H7 (cell line): Measurements from ENCODE around the gene COL9A2. TPM values are rescaled to one million over a fixed set of nuclear protein-coding genes. Genes with fewer than 3 reads are reported as not detected.
"Not testable (repeated sequence)": the region's sequence is repeated elsewhere in the genome, so short reads cannot be mapped to it uniquely, and the experiment has no call there.

Source experiments
- DNase-seq: peaks from one replicate; pipeline ENCODE4 v3.0.0; 2012
- H3K27me3 ChIP-seq: 2 replicates; pipeline ENCODE4 v1.6.0; 2011; ENCODE audit warnings: mild to moderate bottlenecking, low read length; ENCODE audit not compliant: control insufficient read depth, insufficient read depth
- H3K36me3 ChIP-seq: replicated peaks from 2 replicates; pipeline ENCODE4 v1.5.1; 2011; ENCODE audit warnings: low read length; ENCODE audit not compliant: control insufficient read depth, insufficient read depth
- H3K4me3 ChIP-seq: 2 replicates; pipeline ENCODE4 v1.5.1; 2011; ENCODE audit warnings: low read depth, mild to moderate bottlenecking, control low read depth, low read length, moderate library complexity; ENCODE audit not compliant: insufficient read depth
- total RNA-seq: library from RNA; depleted of rRNA; stranded (reverse); fragments of >200 nt; shearing (Covaris generic); gene quantifications from 2 replicates; pipeline ENCODE4 v1.2.3, GENCODE V29; 2014; rRNA removed

The COL9A2 gene
- total RNA-seq, result 17.6 and 23.8 TPM in 2 replicates

DNA sequence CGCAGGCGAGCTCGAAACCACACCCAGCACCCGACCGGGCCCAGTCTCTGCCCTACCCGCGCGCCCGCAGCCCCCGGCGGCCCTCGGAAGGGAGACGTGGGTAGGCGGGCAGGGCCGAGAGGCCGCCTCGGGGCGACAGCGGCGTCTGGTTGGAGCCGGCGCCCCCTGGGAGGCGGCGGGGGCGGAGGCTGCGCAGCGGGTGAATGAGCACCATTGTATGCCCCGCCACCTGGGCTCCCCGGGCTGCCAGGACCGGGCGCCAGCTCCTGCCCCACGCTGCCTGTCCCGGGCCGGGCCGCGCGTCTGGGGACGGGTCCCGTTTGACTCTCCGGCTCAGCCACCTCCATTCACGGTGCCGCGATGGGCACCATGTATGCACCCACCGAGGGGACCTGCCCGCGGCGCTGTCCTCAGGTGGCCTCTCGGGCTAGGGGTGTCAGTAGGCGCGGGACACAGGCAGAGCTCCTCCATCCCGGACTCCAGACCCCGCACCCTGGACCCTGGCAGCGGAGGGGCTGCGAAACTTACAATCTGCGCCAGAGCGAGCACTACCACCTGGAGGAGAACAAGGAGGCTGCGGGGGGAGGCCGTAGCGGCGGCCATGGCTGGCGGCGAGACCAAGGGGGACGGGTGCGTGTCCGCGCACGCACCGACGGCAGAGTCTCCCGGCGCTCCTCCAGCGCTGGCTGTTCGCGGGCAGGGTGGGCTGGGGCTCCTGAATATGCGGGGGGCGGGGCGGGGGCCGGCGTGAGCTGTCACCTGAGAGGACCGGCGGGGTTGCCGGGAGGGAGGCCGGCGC is at the start of gene COL9A2:
Gene COL9A2 (minus strand): TSS at position 692 of the 799 bp plus-strand sequence. CDS start 89 bp downstream, at position 603.
- DNase-seq, result peak; percentile 90
- no peaks in the 10 kb centered on the region for H3K36me3 ChIP-seq
- peak within 1 kb of the TSS; percentile 58 for H3K4me3 ChIP-seq
- peaks cover 53% of the 10 kb centered on the region for H3K27me3 ChIP-seq

DNA sequence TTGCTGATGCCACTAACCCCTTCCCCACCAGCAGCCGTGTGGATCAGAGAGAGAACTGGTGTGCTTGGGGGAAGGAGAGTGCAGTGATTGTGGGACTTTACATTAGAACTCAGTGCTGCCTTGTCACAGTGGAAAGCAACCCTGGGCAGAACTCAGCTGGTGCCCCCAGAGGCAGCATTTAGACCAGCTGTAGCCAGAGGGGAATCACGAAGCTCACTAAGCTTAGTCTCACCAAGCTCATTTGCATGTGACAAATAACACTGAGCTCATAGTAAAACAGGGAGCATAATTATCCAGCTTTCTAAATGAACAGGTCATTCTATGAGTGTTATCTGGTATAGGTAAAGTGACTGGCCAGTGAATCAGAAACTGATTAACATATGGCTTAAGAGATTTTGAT is 46.6 kb upstream of the COL9A2 start:
- no peak for DNase-seq
- H3K27me3 ChIP-seq, result no peaks in the 10 kb centered on the region; the same call in 1 of the 2 replicates
- H3K4me3 ChIP-seq, result no peak overlapping the region

DNA sequence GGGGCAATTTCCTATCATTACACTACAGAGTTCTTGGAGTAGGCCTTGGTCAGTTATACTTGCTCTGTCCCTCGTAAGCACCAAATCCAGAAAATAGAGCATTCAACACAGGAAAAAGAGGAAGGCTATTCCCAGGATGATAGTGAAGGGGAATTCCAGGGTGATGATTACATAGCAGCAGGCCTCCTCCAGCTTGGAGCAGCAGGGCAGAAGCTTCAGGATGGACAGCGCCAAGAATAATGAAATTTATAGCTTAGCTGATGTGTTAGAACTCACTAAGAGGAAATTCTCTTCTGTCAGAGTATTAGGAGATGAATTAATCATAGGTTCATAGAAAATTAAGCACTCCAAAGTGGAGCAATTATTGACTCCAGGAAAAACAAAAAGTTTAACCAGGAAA is 45.6 kb upstream of the COL9A2 start:
- H3K36me3 ChIP-seq, result no peaks in the 10 kb centered on the region
- DNase-seq, result peak; percentile 17
- no peak overlapping the region for H3K4me3 ChIP-seq
- no peaks in the 10 kb centered on the region; the same call in 1 of the 2 replicates for H3K27me3 ChIP-seq

More for the DNA sequence above, 46.6 kb upstream of the COL9A2 start:
- no peaks in the 10 kb centered on the region for H3K36me3 ChIP-seq

DNA sequence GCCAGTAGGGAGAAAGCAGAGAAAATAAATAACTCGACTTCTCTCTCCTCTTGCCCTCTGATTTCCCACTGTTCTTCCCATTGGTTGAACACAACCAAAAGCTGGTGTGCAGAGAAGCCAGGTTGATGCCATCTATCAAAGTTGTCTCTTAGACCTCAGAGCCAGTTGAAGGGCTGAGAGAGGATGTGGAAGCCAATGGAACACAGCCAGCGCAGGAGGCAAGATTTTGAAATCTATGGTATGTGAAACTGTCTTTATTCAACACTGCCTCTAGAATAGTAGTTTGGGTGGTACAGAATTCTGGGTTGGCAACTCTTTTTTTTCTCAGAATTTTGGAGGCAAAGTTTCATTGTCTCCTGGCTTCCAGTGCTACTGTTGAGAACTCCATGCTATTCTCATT is 45.1 kb upstream of the COL9A2 start:
- no peaks in the 10 kb centered on the region for H3K36me3 ChIP-seq
- no peak for DNase-seq
- H3K27me3 ChIP-seq, result no peaks in the 10 kb centered on the region; the same call in 1 of the 2 replicates
- H3K4me3 ChIP-seq, result no peak overlapping the region

- no peak for DNase-seq
- H3K4me3 ChIP-seq, result no peak overlapping the region
- H3K27me3 ChIP-seq, result no peaks in the 10 kb centered on the region; the same call in 1 of the 2 replicates
- H3K36me3 ChIP-seq, result no peaks in the 10 kb centered on the region
Observed at GRCh38 chr1:40361637-40362036, 44.6 kb upstream of the COL9A2 start.

DNA sequence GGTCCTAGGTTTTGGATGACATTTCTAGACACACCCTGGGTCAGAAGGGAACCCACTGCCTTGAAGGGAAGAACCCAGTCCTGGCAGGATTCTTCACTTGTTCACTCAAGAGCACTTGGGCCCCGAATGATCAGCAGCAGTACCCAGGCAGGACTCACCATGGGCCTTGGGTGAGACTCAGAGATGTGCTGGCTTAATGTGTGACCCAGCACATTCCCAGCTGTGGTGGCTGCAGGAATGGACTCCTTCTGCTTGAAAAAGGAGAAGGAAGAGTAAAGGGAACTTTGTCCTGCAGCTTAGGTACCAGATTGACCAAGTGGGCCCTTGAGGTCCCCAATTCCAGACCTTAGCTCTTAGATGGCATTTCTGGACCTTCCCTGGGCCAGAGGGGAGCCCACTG is 44.1 kb upstream of the COL9A2 start:
- no peak for DNase-seq
- Histone ChIP-seq H3K27me3 (no peaks in the 10 kb centered on the region; the same call in 1 of the 2 replicates), H3K4me3 (no peak overlapping the region), H3K36me3 (no peaks in the 10 kb centered on the region)

- no peak overlapping the region for H3K4me3 ChIP-seq
- no peaks in the 10 kb centered on the region; the same call in 1 of the 2 replicates for H3K27me3 ChIP-seq
Observed at GRCh38 chr1:40360631-40361030, 43.5 kb upstream of the COL9A2 start.

GRCh38 chr1:40357625-40358024 is 40.5 kb upstream of the COL9A2 start:
- Histone ChIP-seq H3K27me3 (no peaks in the 10 kb centered on the region), H3K4me3 (no peak overlapping the region)
- no peak for DNase-seq

More at GRCh38 chr1:40360631-40361030, 43.5 kb upstream of the COL9A2 start:
- DNase-seq, result no peak
- no peaks in the 10 kb centered on the region for H3K36me3 ChIP-seq

GRCh38 chr1:40353082-40353481 is 36.0 kb upstream of the COL9A2 start:
- Histone ChIP-seq H3K4me3 (no peak overlapping the region), H3K27me3 (no peaks in the 10 kb centered on the region), H3K36me3 (no peaks in the 10 kb centered on the region)
- no peak for DNase-seq

More at GRCh38 chr1:40357625-40358024, 40.5 kb upstream of the COL9A2 start:
- H3K36me3 ChIP-seq, result no peaks in the 10 kb centered on the region

DNA sequence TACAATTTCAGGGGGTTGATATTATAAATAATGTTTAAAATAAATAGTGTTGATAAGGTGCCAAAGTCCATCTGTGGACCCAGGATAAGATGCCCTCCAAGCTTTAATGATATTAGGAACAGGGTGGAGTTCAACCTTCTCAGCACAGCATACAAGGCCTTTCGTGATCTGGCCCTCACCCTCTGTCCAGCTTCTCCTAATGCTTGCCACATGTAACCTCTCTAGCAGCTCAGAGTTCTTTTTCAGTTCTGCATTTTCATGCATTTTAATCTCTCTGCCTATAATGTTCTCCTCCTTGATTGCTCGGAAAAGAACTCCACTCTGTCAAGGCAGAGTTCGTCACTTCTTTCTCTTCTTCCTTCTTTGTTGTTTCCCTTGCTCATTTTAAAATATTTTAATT is 35.0 kb upstream of the COL9A2 start:
- H3K4me3 ChIP-seq, result no peak overlapping the region
- no peaks in the 10 kb centered on the region for H3K27me3 ChIP-seq
- H3K36me3 ChIP-seq, result no peaks in the 10 kb centered on the region
- DNase-seq, result no peak

- no peaks in the 10 kb centered on the region for H3K36me3 ChIP-seq
- H3K4me3 ChIP-seq, result no peak overlapping the region
- no peak for DNase-seq
- no peaks in the 10 kb centered on the region for H3K27me3 ChIP-seq
Observed at GRCh38 chr1:40351124-40351523, 34.0 kb upstream of the COL9A2 start.

- DNase-seq, result no peak
- Histone ChIP-seq H3K36me3 (no peaks in the 10 kb centered on the region), H3K27me3 (no peaks in the 10 kb centered on the region), H3K4me3 (no peak overlapping the region)
Observed at GRCh38 chr1:40350391-40350790, 33.3 kb upstream of the COL9A2 start.

DNA sequence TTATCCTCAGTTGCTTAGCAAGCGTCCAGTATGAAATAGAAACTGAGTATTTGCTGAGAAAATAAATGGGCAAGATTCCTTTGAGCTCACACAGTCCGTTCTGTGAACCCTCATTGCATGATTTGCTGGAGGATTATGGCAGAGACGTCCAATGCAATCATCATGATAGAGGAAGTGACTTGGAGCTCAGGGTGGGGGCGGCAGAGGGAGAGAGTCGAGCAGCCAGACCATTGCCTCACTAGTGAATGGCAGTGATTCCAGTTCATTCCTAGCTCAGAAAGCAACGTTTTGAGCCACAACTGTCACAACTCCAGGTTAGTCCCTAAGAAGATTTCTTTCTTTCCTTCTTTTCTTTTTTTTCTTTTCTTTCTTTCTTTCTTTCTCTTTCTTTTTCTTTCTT is 27.5 kb upstream of the COL9A2 start:
- Histone ChIP-seq H3K36me3 (no peaks in the 10 kb centered on the region), H3K4me3 (no peak overlapping the region), H3K27me3 (no peaks in the 10 kb centered on the region; the same call in 1 of the 2 replicates)
- DNase-seq, result no peak

DNA sequence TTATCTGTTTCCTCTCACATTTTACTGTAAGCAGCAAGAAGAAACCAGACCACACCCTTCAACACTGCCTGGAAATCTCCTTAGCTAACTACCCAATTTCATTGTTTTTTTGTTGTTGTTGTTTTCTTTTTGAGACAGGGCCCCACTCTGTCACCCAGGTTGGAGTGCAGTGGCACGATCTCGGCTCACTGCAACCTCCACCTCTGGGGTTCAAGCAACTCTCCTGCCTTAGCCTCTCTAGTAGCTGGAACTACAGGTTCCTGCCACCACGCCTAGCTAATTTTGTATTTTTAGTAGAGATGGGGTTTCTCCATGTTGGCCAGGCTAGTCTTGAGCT is 25.3 kb upstream of the COL9A2 start:
- DNase-seq, H3K27me3 ChIP-seq, H3K4me3 ChIP-seq, H3K36me3 ChIP-seq: not testable (repeated sequence)
